NOMO-1 treated with dmso at 0.1 percent for 144 hours (cell line): Measurements from ENCODE around the gene C19orf44.
"Not testable (repeated sequence)": the region's sequence is repeated elsewhere in the genome, so short reads cannot be mapped to it uniquely, and the experiment has no call there.

ENCODE experiments used
- DNase-seq: peaks from one replicate; lab custom pipeline; 2025; ENCODE audit not compliant: unreplicated experiment; lab: John Stamatoyannopoulos, UW

C19orf44 gene

GRCh38 chr19:16466802-16467427 lies 29.3 kb upstream of the C19orf44 start:
- DNase-seq, result not testable (repeated sequence)

DNA sequence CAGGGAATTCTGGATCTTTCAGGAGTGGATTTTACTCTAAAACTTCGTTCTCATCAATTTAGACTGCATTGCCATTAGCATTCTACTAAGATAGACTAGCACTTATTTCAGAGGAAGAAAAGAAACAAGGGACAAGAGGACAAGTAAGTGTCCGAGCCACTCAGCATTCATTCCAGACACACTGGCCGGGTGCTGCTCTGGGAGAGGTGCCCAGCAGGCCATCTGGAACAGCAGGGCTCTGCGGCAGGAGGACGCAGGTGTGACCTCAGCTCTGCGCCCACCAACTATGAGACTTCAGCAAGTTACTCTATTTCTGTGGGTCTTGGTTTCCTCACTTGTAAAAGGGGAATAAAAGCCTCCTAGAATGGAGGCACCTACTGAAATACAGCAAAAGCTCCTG lies 28.6 kb upstream of the C19orf44 start:
- no peak for DNase-seq

- DNase-seq, result no peak
These were observed 25.7 kb upstream of the C19orf44 start for GRCh38 chr19:16470541-16470910.

DNA sequence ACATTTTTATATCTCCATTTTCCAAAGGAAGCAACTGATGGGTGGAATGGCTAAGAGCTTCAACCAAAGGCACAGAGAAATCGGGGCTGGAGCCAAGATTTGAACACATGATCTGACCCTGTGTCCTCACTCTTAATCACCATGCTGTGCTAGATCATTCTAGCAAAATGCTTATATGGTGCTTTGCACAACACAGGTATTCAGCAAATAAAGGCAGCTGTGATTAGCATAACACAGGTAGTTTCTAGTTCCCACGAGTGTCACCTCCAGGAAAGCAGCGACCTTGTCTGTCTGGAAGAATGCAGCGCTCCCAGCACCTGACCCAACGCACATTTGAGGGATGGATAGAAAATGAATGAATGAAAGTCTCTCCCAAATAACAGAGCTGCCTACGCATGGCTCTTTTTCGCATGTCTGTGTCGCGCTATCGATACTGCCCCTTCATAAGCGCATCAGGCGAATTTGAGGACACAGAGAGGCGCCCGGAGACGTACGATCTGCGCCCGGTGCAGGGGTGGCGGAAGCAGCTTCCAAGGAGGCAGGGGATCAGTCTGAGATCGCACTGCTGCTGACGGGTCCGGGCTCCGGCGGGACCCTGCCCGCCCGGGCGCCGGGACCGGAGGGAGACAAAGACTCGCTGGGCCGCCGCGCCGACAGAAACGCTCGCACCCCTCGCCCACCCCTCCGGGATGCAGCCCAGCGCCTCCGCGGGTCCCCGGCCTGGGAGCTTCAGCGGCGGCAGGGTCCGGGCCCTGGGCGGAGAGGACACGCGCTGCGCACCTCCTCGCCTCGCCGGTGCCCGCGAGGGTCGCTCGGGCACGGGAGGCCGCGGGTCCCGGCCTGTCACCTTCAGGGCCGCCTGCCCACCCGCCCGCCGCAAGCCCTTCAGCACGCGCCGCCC lies 25.0 kb upstream of the C19orf44 start:
- DNase-seq, result no peak

DNA sequence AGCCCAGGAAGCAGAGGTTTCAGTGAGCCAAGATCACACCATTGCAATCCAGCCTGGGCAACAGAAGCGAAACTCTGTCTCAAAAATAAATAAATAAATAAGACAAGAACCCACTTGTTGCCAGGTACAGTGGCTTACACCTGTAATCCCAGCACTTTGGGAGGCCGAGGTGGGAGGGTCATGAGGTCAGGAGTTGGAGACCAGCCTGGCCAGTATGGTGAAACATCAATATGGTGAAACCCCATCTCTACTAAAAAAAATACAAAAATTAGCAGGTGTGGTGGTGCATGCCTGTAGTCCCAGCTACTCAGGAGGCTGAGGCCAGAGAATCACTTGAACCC lies 23.7 kb upstream of the C19orf44 start:
- DNase-seq, result not testable (repeated sequence)

GRCh38 chr19:16472992-16473391 lies 23.2 kb upstream of the C19orf44 start:
- DNase-seq, result no peak

DNA sequence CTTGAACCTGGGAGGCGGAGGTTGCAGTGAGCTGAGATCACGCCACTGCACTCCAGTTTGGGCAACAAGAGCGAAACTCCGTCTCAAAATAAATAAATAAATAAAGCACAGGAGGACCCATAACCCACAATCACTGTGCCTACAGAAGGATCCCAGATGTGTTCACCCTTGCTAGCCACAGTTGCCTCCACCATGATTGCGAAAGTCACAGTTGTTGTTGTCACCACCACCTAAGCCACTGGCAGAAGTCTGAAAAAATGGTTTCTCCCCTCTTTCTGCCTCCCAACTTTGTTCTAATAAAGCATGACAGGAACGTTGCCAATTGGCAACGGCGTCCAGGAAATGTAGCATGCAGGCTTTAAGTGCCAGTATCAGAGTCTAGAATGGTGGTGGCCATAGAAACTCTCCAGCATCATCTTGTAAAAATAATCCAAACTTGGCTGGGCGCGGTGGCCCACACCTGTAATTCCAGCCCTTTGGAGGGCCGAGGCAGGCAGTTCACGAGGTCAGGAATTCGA lies 22.3 kb upstream of the C19orf44 start:
- no peak for DNase-seq

DNA sequence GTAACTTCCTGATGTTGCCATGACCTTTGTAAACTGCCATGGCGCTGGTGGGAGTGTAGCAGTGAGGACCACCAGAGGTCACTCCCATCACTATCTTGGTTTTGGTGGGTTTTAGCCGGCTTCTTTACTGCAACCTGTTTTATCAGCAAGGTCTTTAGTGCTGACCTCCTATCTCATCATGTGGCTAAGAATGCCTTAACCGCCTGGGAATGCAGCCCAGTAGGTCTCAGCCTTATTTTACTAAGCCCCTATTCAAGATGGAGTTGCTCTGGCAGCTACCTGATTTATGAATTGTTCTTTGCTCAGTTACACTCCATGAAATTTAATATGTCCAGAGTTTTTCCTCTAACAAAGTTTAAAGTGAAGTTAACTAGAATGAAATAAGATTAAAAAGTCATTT lies 19.8 kb upstream of the C19orf44 start:
- DNase-seq, result no peak

GRCh38 chr19:16477311-16477710 lies 18.9 kb upstream of the C19orf44 start:
- no peak for DNase-seq

GRCh38 chr19:16482745-16483144 lies 13.4 kb upstream of the C19orf44 start:
- DNase-seq, result no peak

DNA sequence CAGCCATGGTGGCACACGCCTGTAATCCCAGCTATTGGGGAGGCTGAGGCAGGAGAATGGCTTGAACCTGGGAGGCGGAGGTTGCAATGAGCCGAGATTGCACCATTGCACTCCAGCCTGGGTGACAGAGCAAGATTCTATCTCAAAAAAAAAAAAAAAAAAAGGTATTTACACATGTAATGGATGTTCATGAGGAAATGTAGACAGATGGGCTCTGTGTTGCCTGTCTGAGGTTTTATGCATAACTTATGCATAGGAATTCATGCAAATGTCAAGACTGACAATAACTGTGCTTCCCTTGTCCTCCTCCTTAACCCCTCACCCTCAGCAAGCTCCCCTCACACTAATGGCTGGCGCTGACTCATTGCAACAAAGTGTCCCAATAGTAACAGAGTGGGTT lies 9.7 kb upstream of the C19orf44 start:
- DNase-seq, result not testable (repeated sequence)

DNA sequence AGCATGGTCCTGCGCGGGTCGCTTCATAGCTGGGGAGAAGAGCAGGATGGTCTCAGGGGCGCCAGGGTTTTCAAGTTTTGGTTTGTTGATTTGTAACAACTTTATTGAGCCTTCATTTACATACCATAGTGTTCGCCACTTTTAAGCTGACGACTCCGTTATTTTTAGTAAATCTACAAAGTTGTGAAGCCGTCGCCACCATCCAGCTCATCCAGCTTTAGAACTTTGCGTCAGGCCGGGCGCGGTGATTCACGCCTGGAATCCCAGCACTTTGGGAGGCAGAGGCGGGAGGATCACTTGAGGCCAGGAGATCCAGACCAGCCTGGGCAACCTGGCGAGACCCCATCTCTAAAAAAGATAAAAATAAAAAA lies 404 bp downstream of the C19orf44 start:
- DNase-seq, result no peak

DNA sequence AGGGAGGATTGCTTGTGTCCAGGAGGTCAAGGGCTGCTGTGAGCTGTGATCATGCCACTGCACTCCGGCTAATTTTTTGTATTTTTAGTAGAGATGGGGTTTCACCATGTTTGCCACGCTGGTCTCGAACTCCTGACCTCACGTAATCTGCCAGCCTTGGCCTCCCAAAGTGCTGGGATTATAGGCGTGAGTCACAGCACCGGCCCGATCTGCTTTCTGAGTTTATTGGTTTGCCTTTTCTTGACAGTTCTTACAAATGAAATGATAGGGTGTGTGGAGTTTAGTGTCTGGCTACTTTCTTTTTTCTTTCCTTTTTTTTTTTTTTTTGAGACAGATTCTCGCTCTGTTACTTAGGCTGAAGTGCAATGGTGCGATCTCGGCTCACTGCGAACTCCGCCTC lies 848 bp downstream of the C19orf44 start:
- DNase-seq, result no peak

GRCh38 chr19:16497837-16498236 lies 1.6 kb downstream of the C19orf44 start:
- DNase-seq, result no peak

- no peak for DNase-seq
These were observed 8.1 kb downstream of the C19orf44 start for GRCh38 chr19:16504271-16504670.

DNA sequence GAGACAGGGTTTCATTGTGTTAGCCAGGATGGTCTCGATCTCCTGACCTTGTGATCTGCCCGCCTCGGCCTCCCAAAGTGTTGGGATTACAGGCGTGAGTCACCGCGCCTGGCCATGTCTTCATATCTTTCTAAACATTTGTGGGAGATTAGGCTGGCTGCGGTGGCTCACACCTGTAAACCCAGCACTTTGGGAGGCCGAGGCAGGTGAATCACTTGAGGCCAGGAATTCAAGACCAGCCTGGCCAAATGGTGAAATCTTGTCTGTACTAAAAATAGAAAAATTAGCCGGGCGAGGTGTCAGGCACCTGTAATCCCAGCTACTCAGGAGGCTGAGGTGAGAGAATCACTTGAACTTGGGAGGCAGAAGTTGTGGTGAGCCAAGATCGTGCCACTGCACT lies 10.0 kb downstream of the C19orf44 start:
- not testable (repeated sequence) for DNase-seq

GRCh38 chr19:16506961-16507360 lies 10.8 kb downstream of the C19orf44 start:
- DNase-seq, result no peak

DNA sequence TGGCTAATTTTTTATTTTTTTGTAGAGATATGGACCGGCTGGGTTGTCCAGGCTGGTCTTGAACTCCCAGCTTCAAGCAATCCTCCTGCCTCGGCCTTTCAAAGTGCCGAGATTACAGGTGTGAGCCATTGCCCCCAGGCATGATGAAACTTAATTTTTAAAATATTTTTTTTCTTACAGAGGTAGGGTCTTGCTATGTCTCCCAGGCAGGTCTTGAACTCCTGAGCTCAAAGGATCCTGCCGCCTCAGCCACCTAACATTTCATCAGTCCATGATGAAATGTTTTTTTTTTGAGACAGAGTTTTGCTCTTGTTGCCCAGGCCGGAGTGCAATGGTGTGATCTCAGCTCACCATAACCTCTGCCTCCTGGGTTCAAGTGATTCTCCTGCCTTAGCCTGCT lies 12.4 kb downstream of the C19orf44 start:
- DNase-seq, result no peak

- DNase-seq, result no peak
These were observed 13.2 kb downstream of the C19orf44 start for GRCh38 chr19:16509141-16510061.

GRCh38 chr19:16512611-16513010 lies 16.4 kb downstream of the C19orf44 start:
- DNase-seq, result not testable (repeated sequence)

DNA sequence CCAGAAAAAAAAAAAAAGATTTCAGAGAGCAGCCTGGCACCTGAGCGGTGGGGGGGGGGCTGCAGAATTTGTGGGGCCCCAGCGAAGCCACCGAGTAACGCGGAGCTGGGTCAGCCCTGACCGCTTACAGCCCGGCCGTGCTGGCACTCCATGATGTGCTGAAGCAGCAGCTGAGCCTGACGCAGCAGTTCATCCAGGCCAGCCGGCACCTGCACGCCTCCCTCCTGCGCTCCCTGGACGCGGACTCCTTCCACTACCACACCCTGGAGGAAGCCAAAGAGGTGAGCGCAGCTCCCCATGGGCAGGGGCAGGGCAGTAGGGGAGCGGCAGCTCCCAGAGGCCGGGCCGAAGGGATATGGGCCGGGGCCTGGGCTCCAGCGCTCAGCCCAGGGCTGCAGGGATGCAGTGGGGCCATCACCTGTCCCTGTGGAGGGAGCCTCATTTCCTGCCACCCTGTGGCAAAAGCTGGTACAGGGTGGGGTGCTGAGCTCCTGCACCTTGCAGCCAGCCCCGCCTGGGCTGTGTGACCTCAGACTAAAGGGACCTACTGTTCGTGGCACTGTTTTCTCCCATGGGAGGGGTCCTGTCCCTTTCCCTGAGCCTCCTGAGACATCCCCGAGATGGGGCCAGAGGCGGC lies 18.3 kb downstream of the C19orf44 start:
- no peak for DNase-seq
